HCT116 (cell line): ENCODE results near the gene CFD.

Source experiments
- CTCF ChIP-seq, 3 experiments: fragments of 200-600 bp in 1 of 3; sonication (generic) in 1 of 3; IDR thresholded peaks in 2 of 3; conservative IDR thresholded peaks in 1 of 3; 2 replicates each; pipeline ENCODE4 v1.5.1; 2012 to 2017; ENCODE audit warnings: low read depth in 2 of 3, low read length in 2 of 3, antibody characterized with exemption in 1 of 3, borderline replicate concordance in 1 of 3, control low read depth in 1 of 3, mild to moderate bottlenecking in 1 of 3, mixed read lengths in 1 of 3, mixed run types in 1 of 3, moderate library complexity in 1 of 3; ENCODE audit not compliant: insufficient read depth in 1 of 3
- EZH2 ChIP-seq: fragments of 200-600 bp; sonication (generic); IDR thresholded peaks from 2 replicates; pipeline ENCODE4 v1.6.1; 2017; ENCODE audit warnings: antibody characterized with exemption, mixed run types
- POLR2A ChIP-seq: IDR thresholded peaks from 2 replicates; pipeline ENCODE4 v1.7.0; 2011; ENCODE audit warnings: borderline replicate concordance; ENCODE audit not compliant: insufficient read depth, insufficient read length; ENCODE audit errors: extremely low read depth
- YY1 ChIP-seq: IDR thresholded peaks from 2 replicates; pipeline ENCODE4 v1.6.1; 2011; ENCODE audit warnings: low read length, low read depth, moderate library complexity, mild to moderate bottlenecking; ENCODE audit not compliant: insufficient replicate concordance; ENCODE audit errors: extremely low read depth

GRCh38 chr19:900043-900301 is 40.5 kb downstream of the CFD start:
- TF ChIP-seq CTCF (IDR thresholded peaks at IDR 0.05 in 2 of 3, conservative IDR thresholded peaks at IDR 0.05 in 1 of 3; ENCODE audit: borderline replicate concordance in 1 of 3, insufficient read depth in 1 of 3, low read depth in 2 of 3, low read length in 2 of 3) (no peak), POLR2A (no peak), YY1 (no peak), EZH2 (no peak)
